Nephron (organoid): ENCODE measurements around the gene SOCS3.

Experiments
- H3K27ac Mint-ChIP-seq, 3 experiments: 2 replicates each; pipeline ENCODE4 v1.8.0; 2020; ENCODE audit warnings: mixed read lengths in 3 of 3, mild to moderate bottlenecking in 2 of 3, moderate library complexity in 1 of 3
- H3K27me3 Mint-ChIP-seq: 2 replicates; pipeline ENCODE4 v1.8.0; 2021; ENCODE audit warnings: low read depth, mild to moderate bottlenecking, moderate library complexity, mixed read lengths
- H3K36me3 Mint-ChIP-seq: 2 replicates; pipeline ENCODE4 v1.8.0; 2020; ENCODE audit warnings: low read depth, mixed read lengths
- H3K4me1 Mint-ChIP-seq: 2 replicates; pipeline ENCODE4 v1.8.0; 2020; ENCODE audit warnings: mixed read lengths
- H3K4me3 Mint-ChIP-seq, 3 experiments: 2 replicates each; pipeline ENCODE4 v1.8.0; 2020; ENCODE audit warnings: mild to moderate bottlenecking in 3 of 3, mixed read lengths in 3 of 3, moderate library complexity in 2 of 3
- H3K9me3 Mint-ChIP-seq: 2 replicates; pipeline ENCODE4 v1.8.0; 2020; ENCODE audit warnings: mixed read lengths
- CTCF ChIP-seq, 3 experiments: fragments of 200-600 bp; sonication (generic); IDR thresholded peaks; one replicate each; pipeline ENCODE4 v1.5.0; 2021; ENCODE audit warnings: antibody characterized with exemption in 3 of 3; ENCODE audit not compliant: unreplicated experiment in 3 of 3

Gene SOCS3

GRCh38 chr17:78359997-78360370, at the start of gene SOCS3:
SOCS3 (minus strand) TSS chr17:78360077; CDS start chr17:78359095, 982 bp downstream.
- Mint-ChIP-seq H3K36me3 (peaks cover 12% of the 10 kb centered on the region), H3K9me3 (no peaks in the 10 kb centered on the region), H3K27me3 (peaks cover 30% of the 10 kb centered on the region), H3K27ac (peak within 1 kb of the TSS; percentile 50 to 83 (median 72)), H3K4me3 (peak within 1 kb of the TSS; percentile 82 to 86 (median 85)), H3K4me1 (peaks cover 46% of the 10 kb centered on the region)
- no peak for TF ChIP-seq CTCF (IDR thresholded peaks at IDR 0.05; ENCODE audit: unreplicated experiment in 3 of 3)

GRCh38 chr17:78409191-78409928, 49.5 kb upstream of the SOCS3 start:
- Mint-ChIP-seq H3K4me3 (peak overlapping the region in 1 of 3 experiments; percentile 7), H3K4me1 (peaks cover 55% of the 10 kb centered on the region), H3K36me3 (peaks cover 16% of the 10 kb centered on the region), H3K27ac (peak overlapping the region in 2 of 3 experiments; percentile 22 to 70), H3K9me3 (no peaks in the 10 kb centered on the region), H3K27me3 (no peaks in the 10 kb centered on the region)
- TF ChIP-seq CTCF (IDR thresholded peaks at IDR 0.05; ENCODE audit: unreplicated experiment in 3 of 3) = no peak

GRCh38 chr17:78408476-78409050, 48.7 kb upstream of the SOCS3 start:
- Mint-ChIP-seq H3K27ac (peak overlapping the region; percentile 23 to 77 (median 70)), H3K27me3 (no peaks in the 10 kb centered on the region), H3K36me3 (peaks cover 23% of the 10 kb centered on the region), H3K4me1 (peaks cover 54% of the 10 kb centered on the region), H3K4me3 (no peak overlapping the region), H3K9me3 (no peaks in the 10 kb centered on the region)
- no peak for TF ChIP-seq CTCF (IDR thresholded peaks at IDR 0.05; ENCODE audit: unreplicated experiment in 3 of 3)

- Mint-ChIP-seq H3K9me3 (no peaks in the 10 kb centered on the region), H3K36me3 (peaks cover 30% of the 10 kb centered on the region), H3K27ac (peak overlapping the region in 2 of 3 experiments; percentile 23 to 77), H3K27me3 (no peaks in the 10 kb centered on the region), H3K4me3 (no peak overlapping the region), H3K4me1 (peaks cover 43% of the 10 kb centered on the region)
- no peak for TF ChIP-seq CTCF (IDR thresholded peaks at IDR 0.05; ENCODE audit: unreplicated experiment in 3 of 3)
Measured at GRCh38 chr17:78407387-78408000, 47.6 kb upstream of the SOCS3 start.

GRCh38 chr17:78406920-78407319, 47.0 kb upstream of the SOCS3 start:
- peaks cover 35% of the 10 kb centered on the region for H3K36me3 Mint-ChIP-seq
- no peak overlapping the region for H3K4me3 Mint-ChIP-seq
- H3K27ac Mint-ChIP-seq = no peak overlapping the region
- no peaks in the 10 kb centered on the region for H3K27me3 Mint-ChIP-seq
- TF ChIP-seq CTCF (IDR thresholded peaks at IDR 0.05; ENCODE audit: unreplicated experiment in 3 of 3) = no peak
- H3K4me1 Mint-ChIP-seq = peaks cover 38% of the 10 kb centered on the region
- no peaks in the 10 kb centered on the region for H3K9me3 Mint-ChIP-seq
